HFFc6 (cell line): ENCODE data around the gene PLEKHG2. TPM values are rescaled to one million over a fixed set of nuclear protein-coding genes. Genes with fewer than 3 reads are reported as not detected.

Source experiments
- DNase-seq: peaks from one replicate; pipeline ENCODE4 v3.0.0-alpha.2; 2018
- H3K27ac Mint-ChIP-seq: 2 replicates; pipeline ENCODE4 v1.8.0; 2020; ENCODE audit warnings: mild to moderate bottlenecking, mixed read lengths
- H3K27me3 Mint-ChIP-seq: 2 replicates; pipeline ENCODE4 v1.8.0; 2021; ENCODE audit warnings: mild to moderate bottlenecking, moderate library complexity, mixed read lengths; ENCODE audit not compliant: insufficient read depth
- H3K36me3 Mint-ChIP-seq: 2 replicates; pipeline ENCODE4 v1.8.0; 2021; ENCODE audit warnings: low read depth, mixed read lengths
- H3K4me1 Mint-ChIP-seq: 2 replicates; pipeline ENCODE4 v1.8.0; 2020; ENCODE audit warnings: low read depth, mixed read lengths
- H3K4me3 Mint-ChIP-seq: 2 replicates; pipeline ENCODE4 v1.8.0; 2020; ENCODE audit warnings: mild to moderate bottlenecking, moderate library complexity, mixed read lengths
- H3K9me3 Mint-ChIP-seq: 2 replicates; pipeline ENCODE4 v1.8.0; 2020; ENCODE audit warnings: mild to moderate bottlenecking, mixed read lengths
- CTCF ChIP-seq: fragments of 200-600 bp; sonication (generic); IDR thresholded peaks from 2 replicates; pipeline ENCODE4 v1.5.0; 2021; ENCODE audit warnings: antibody characterized with exemption, mild to moderate bottlenecking
- long read RNA-seq: library from polyadenylated mRNA; unstranded; transcript quantifications from one replicate; pipeline ENCODE4 v2.0.0, GENCODE V29; 2019
- total RNA-seq, 6 experiments: library from RNA; stranded (reverse); fragmentation: NEBNext Ultra II Directional; extraction: Animal tissue kit (Norgen Biotek cat#: 25700); gene quantifications; 2 replicates in 1 of 6; 3 replicates in 5 of 6; pipeline ENCODE4 v1.2.3, GENCODE V29; 2021

Gene PLEKHG2
- total RNA-seq, result 10 to 100 TPM; 38.3 to 56.0 (median 45.7) TPM
- long read RNA-seq, partial matches to known transcripts, result 0 of 2 reads
- long read RNA-seq, other reads (novel, unspliced or antisense), result 2 of 2 reads

- Mint-ChIP-seq H3K4me3 (peak within 1 kb of the TSS; percentile 98), H3K36me3 (peaks cover 23% of the 10 kb centered on the region), H3K4me1 (peaks cover 54% of the 10 kb centered on the region), H3K27ac (peak within 1 kb of the TSS; percentile 92), H3K9me3 (peaks cover 18% of the 10 kb centered on the region), H3K27me3 (peaks cover 51% of the 10 kb centered on the region)
- DNase-seq, result peak; percentile 99
- peak; percentile 94 for TF ChIP-seq CTCF
Observed at GRCh38 chr19:39412100-39412866, at the start of gene PLEKHG2. Gene PLEKHG2 (plus strand): TSS chr19:39412669. CDS start chr19:39414087, 1,418 bp downstream.

- H3K4me1 Mint-ChIP-seq, result peaks cover 36% of the 10 kb centered on the region
- peaks cover 26% of the 10 kb centered on the region for H3K36me3 Mint-ChIP-seq
- no peaks in the 10 kb centered on the region for H3K9me3 Mint-ChIP-seq
- TF ChIP-seq CTCF, result no peak
- peak overlapping the region; percentile 92 for H3K27ac Mint-ChIP-seq
- H3K4me3 Mint-ChIP-seq, result peak overlapping the region; percentile 14; the same call in 1 of the 2 replicates
- H3K27me3 Mint-ChIP-seq, result peaks cover 3% of the 10 kb centered on the region; the same call in 1 of the 2 replicates
- DNase-seq, result peak; percentile 50
Observed at GRCh38 chr19:39362682-39363657, 49.5 kb upstream of the PLEKHG2 start.

- H3K27ac Mint-ChIP-seq, result peak overlapping the region; percentile 92
- peaks cover 36% of the 10 kb centered on the region for H3K4me1 Mint-ChIP-seq
- H3K9me3 Mint-ChIP-seq, result no peaks in the 10 kb centered on the region
- peaks cover 31% of the 10 kb centered on the region for H3K36me3 Mint-ChIP-seq
- H3K4me3 Mint-ChIP-seq, result no peak overlapping the region
- H3K27me3 Mint-ChIP-seq, result peaks cover 3% of the 10 kb centered on the region; the same call in 1 of the 2 replicates
- no peak for TF ChIP-seq CTCF
- no peak for DNase-seq
Observed at GRCh38 chr19:39363901-39364457, 48.5 kb upstream of the PLEKHG2 start.

GRCh38 chr19:39365531-39365930 lies 46.9 kb upstream of the PLEKHG2 start:
- H3K4me3 Mint-ChIP-seq, result no peak overlapping the region
- peaks cover 3% of the 10 kb centered on the region; the same call in 1 of the 2 replicates for H3K27me3 Mint-ChIP-seq
- H3K36me3 Mint-ChIP-seq, result peaks cover 31% of the 10 kb centered on the region
- no peak overlapping the region for H3K27ac Mint-ChIP-seq
- peaks cover 34% of the 10 kb centered on the region for H3K4me1 Mint-ChIP-seq
- TF ChIP-seq CTCF, result no peak
- DNase-seq, result no peak
- H3K9me3 Mint-ChIP-seq, result no peaks in the 10 kb centered on the region

- no peak overlapping the region; the same call in 1 of the 2 replicates for H3K27ac Mint-ChIP-seq
- no peak for TF ChIP-seq CTCF
- no peak for DNase-seq
- H3K9me3 Mint-ChIP-seq, result no peaks in the 10 kb centered on the region
- H3K27me3 Mint-ChIP-seq, result peaks cover 6% of the 10 kb centered on the region
- H3K4me3 Mint-ChIP-seq, result no peak overlapping the region
- H3K4me1 Mint-ChIP-seq, result peaks cover 40% of the 10 kb centered on the region
- H3K36me3 Mint-ChIP-seq, result peaks cover 41% of the 10 kb centered on the region
Observed at GRCh38 chr19:39369200-39369599, 43.3 kb upstream of the PLEKHG2 start.
